T-helper 1 cell treated with Interleukin-12 subunit alpha and Interleukin-12 subunit beta and Interleukin-4 antibody, amounts not matched to agents 30 ng/mL and 1 ng/mL, for 36 hours (primary cell): Measurements from ENCODE around the gene ZNF536. TPM values are rescaled to one million over a fixed set of nuclear protein-coding genes. Genes with fewer than 3 reads are reported as not detected.
"Not testable (repeated sequence)": the region's sequence is repeated elsewhere in the genome, so short reads cannot be mapped to it uniquely, and the experiment has no call there.

Experiments used
- intact Hi-C: fragments of 100-400 bp; cut with micrococcal nuclease; formaldehyde crosslinking; loops from one replicate; pipeline ENCODE4 v1.15.1; 2024
- total RNA-seq: library from RNA; stranded (reverse); gene quantifications from 2 replicates; pipeline ENCODE4 v1.2.3, GENCODE V29; 2022

The ZNF536 gene
- total RNA-seq, 1 donor from 2014 or later: not detected

DNA sequence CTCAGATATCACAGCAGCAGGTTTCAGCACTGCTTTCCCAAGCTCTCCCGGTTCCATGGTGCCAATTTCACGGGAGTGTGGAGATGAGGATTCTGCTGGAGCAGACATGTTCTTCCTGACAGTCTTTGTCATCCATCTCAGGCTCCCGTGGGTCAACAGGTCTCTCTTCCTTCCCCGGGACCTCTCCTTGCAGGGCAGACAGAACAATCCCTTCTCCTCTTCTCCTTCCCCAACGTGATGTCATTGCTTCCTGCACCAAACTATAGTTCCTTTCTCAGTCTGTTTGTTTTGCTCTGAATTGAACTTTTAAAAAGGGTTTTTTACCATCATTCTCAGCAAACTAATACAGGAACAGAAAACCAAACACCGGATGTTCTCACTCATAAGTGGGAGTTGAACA, 107.9 kb downstream of the ZNF536 start:
- intact Hi-C loops: no loop called here

DNA sequence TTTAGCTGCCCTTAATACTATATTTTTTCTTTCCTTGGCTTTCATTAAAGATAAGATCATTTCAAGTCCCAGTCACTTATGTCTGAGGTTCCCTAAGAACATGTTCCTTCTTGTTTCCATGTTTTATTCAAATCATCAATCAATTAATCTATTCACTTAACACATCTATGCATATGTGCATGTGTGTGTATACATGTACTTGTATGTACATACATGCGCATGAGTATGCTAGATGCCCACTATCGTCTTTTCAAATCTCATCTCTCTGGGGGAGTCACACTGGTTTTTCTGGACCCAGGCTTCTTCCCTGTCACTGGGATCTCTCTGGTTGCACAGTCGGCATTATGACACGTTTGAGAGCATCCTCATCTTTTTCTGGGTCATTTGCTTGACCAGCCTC, 108.9 kb downstream of the ZNF536 start:
- intact Hi-C loops: no loop called here

DNA sequence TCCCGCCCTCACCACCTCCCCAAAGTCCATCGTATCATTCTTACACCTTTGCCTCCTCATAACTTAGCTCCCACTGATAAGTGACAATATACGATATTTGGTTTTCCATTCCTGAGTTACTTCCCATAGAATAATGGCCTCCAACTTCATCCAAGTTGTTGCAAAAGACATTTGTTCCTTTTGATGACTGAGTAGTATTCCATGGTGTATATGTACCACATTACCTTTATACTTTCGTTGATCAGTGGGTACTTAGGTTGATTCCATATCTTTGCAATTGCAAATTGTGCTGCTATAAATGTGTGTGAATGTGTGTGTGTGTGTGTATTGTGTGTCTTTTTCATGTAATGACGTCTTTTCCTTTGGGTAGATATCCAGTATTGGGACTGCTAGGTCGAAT, 109.6 kb downstream of the ZNF536 start:
- intact Hi-C loops: no loop called here

DNA sequence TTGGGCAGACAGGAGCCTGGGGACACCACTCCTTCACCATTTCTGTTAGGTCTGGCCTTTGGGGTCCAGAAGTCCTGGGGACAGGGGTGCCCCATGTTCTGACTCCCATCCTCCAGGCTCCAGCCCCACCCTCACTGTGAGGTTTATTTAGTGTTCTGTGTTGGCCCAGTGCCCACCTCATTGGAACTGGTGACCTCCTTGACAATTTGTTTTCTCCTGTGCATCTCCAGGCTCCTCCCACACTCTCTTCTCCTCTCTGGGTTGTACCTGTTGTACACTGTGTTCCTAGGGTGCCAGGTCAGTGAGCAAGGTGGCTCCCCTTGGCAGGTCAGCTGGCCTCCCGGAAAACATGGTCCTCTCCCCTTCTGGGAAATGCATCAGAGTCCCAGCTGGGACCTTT, 110.8 kb downstream of the ZNF536 start:
- intact Hi-C loops: no loop called here

DNA sequence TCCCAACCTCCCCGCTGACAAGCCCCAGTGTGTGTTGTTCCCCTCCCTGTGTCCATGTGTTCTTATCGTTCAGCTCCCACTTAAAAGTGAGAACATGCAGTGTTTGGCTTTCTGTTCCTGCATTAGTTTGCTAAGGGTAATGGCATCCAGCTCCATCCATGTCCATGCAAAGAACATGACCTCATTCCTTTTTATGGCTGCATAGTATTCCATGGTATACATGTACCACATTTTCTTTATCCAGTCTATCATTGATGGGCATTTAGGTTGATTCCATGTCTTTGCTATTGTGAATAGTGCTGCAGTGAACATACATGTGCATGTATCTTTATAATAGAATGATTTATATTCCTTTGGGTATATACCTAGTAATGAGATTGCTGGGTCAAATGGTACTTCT, 114.1 kb downstream of the ZNF536 start:
- intact Hi-C loops: not testable (repeated sequence)

DNA sequence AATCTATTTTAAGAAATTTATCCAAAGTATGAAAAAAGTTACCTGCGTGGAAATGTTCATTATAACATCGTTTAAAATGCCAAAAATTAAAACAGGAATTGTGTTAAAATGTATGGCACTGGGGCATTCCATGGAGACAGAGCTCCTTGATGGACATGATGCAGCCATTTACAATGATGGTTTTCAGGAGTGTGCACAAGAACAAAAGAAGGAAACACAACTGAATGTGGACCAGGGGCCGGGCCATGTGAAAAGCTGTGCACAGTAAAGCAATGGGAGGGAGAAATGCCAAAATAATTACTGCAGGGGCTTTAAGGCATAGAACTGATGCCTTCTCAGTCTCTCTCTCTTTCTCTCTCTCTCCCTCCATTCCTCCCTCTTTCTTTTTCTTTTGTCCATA, 115.0 kb downstream of the ZNF536 start:
- intact Hi-C loops: no loop called here

DNA sequence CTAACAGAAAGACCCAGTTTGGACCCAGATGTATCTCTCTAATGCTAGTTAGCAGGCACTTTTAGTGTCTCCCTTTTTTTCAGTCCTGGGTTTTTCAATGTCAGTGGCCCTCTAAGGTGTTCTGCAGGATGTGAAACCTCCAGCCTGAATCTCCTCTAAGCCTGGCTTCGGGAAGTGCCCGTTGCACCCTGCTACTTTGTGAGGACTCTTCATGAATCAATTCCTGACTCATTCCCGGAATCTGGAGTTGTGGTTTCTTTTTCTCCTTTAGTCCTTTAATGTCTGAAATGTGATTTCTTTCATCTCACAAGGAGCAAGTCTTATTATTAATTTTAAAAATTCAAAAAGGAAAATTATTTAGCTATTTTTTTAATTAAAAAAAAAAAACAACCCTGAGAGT, 116.0 kb downstream of the ZNF536 start:
- intact Hi-C loops: no loop called here

DNA sequence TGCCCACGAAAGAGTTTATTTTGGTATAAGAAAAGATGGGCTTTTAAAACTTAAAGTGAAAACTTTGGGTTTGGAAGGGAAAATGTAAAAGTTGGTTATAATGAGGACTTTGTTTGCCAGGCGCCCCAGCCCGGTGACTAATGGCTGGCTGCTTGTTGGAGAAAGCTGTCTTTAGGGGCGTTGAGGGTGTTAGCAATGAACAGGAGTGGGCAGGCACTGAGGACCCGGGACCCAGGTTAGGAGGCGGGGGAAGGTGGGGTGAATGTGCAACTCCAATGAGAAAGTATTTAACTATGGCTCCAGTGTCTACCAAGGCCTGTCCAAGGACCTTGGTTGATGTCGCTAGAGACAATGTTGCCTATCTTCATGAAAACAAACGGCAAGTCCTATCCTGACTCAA, 118.6 kb downstream of the ZNF536 start:
- intact Hi-C loops: no loop called here

DNA sequence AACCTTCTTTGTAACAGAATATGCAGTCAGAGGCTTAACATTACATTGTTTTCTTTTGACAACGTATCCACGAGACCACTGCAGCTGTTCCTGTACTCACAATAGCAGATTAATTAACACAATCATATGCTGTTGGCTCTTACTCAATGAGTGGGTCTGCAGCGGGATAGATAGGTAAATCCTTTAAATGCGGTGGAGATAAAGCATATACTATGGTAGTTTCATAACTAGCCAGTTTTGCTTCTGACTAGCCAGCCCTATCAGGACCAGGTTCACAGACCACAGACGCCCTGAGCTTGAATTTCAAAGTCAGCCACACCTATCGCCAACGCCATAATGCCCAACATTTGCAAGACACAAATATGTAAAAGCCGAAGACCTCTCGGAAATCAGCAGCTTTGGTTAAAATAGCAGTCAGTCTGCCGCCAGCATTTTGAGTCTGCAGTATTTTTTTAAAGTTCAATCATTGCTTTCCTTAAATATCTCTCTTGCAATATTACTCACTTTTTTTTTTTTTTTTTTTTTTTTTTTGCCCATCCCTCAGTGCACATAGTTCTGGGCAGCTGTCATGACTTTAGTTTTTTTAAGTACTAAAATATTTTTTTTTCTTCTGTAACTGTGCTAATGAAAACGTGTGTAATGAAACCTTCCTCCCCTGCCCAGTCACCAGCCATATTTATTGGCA, 120.5 kb downstream of the ZNF536 start:
- intact Hi-C loops: no loop called here

DNA sequence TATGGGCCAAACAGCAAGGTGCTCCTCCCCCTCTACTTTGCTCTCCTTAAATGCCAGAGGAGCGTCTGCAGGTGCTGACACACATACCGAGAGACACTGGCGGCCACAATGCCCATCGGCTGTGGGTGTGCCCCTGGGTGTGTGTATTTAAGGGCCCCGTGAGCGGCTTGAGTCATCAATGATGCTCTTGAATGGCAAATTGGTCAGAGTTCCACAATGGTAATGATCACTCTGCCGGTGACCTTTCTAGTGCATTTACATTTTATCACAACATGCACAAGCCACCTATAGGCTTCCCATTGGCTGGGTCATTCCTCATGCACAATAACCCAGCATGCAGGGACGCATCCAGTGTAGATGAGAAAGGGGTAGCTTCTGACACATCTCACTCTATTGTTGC, 124.8 kb downstream of the ZNF536 start:
- intact Hi-C loops: no loop called here

DNA sequence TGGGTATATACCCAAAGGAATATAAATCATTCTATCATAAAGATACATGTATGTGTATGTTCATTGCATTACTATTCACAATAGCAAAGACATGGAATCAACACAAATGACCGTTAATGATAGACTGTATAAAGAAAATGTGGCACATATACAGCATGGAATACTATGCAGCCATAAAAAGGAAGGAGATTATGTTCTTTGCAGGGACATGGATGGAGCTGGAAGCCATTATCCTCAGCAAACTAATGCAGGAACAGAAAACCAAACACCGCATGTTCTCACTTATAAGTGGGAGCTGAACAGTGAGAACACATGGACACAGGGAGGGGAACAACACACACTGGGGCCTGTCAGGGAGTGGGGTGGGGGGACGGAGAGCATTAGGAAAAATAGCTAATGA, 125.9 kb downstream of the ZNF536 start:
- intact Hi-C loops: not testable (repeated sequence)

DNA sequence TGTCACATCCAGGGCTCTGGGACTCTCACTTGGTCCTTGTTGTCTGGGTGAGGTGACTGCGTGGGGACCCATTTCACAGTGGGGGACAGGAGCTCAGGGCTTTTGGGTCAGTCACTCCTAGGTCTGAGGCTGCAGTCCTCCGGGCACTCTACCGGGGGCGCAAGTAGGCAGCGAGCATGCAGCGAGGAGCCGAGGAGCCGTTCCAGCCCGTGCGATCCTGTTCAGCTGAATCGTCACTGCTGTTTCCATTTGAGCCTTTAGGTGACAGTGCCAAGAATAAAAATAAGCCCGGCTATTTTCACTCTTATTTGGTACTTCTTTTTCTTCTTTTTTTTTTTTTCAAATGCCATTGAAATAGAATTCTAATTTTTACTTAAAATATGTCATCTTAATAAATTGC, 126.5 kb downstream of the ZNF536 start:
- intact Hi-C loops: no loop called here

DNA sequence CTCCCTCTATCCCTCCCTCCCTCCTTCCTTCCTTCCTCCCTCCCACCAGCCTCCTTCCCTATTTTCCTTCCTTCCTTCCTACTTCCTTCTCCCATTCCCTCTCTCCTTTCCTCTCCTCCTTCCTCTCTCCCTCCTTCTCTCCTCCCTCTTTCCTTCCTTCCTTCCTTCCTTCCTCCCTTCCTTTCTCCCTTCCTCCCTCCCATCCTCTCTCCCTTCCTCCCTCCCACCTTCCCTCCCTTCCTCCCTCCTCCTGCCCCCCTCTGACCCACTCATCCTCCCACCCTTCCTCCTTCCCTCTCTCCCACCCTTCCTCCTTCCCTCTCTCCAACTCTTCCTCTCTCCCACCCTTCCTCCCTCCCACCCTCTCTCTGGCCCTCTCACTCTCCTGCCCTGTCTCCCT, 132.1 kb downstream of the ZNF536 start:
- intact Hi-C loops: no loop called here

DNA sequence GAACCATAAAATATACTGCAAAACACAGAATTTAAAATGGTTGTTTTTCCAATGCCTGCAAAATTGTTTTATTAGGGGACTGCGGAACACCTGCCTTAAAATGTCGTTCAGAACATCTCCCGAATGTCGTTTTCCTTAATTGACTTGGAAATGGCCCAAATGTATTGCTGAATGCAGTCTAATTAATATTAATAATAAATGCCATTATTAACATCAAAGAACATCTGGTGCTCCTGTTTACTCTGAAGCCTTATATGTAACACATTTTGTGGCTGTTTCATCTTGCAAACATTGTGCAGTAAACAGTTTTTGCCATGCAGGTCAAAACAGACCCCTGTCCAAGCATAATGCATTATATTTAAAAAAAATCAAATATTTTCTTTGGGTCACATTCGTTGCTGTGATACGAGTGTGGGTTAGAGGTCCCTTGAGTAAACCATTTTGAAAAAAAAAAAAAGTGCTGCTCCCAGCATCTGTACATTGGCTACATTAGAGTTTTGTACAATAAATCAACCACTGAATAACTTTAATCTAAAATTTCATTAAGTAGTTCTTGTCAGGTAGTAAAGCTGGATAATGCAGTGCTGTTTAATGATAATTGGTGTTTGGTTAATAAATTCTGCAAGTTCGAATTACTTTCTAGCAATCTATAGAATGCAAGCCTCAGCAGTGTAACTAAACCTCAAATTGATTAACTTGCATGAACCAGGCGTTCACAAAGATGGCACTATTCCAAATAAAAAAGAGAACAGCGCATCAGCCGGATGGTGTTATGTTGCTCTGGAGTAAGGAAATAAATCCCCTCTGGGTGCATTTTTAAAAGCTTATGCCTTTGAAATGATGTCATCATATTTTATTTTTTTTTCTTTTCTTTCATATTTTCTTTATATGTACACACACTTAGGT, 140.2 kb downstream of the ZNF536 start:
- intact Hi-C loops: no loop called here

DNA sequence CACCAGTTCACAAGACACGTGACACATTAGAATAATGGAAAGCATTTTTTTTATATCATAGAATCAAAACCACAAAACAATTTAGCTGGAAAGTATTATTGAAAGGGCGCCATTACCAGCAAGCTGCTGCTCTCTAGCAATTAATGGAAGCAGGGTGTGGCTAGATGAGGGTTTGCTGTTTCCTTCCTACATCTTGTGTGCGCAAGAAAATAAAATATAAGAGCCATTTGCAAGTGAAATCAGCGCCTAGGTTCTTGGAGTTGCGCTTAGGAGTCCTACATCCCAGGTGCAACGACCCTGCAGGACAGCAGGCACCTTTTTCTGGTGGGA, 140.9 kb downstream of the ZNF536 start:
- intact Hi-C loops: no loop called here

DNA sequence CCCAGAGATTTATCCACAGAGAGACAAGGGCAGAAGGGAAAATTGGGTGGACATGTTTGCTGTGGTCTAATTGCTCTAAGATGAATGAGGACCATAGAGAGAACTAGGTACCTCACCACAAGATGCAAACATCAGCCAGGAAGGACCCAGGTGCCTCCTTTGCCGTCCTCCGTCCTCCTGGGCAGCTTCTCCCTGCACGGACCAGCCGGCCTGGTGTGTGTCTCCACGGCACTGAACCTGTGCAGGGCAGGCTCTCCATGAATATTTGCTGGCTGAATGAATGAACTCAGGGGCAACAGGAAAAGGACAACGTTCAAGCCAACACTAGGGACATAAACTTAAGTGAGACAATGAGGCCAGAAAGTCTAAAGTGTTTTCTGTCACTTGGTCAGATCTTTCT, 143.9 kb downstream of the ZNF536 start:
- intact Hi-C loops: no loop called here

DNA sequence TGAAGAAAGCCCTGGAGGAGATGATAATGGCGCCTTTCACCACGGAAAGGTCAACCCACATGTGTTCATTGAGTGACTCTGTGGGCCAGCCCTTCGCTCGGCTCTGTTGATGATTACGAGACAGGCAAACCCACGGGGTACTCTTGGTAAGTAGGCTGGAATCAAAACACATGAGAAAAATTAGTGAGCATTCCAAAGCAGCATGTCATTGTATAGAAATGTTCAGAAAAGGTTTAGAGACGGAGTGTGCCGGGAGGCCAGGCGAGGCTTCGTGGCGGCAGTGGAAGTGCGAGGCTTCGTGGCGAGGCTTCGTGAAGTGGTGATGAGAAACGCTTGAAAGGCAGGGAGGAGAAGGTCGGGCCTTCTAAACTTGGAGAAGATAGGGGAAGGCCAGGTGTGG, 144.3 kb downstream of the ZNF536 start:
- intact Hi-C loops: no loop called here

DNA sequence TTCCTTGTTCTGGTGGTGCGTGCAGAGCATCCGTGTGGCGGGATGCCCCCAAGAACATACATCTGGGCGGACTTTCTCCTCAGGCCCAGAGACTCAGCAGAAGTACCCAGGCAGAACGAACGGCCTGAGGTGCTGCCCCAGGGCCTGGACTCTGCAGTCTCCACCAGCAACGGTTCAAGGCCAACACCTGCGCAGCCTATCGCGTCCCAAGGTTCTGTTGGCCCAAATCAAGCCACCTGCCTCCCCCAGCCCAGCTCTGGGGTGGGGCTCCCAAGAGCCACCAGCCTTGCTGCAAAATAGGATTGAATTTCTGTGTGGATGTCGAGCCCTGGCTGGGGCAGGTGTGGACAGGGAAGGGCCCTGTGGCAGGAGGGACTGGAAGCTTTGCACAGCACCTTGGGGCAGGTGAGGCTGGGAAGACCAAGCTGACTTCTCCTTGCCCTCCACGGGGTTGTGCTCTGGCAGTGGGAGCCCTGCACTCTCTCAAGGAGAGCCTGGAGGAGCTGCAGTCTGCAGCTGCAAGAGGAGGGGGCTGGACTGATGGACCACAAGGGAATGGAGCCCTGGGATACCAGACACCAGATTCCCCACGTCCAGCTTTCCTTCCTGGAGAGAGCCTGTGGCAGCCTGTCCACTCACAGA, 146.9 kb downstream of the ZNF536 start:
- intact Hi-C loops: no loop called here

DNA sequence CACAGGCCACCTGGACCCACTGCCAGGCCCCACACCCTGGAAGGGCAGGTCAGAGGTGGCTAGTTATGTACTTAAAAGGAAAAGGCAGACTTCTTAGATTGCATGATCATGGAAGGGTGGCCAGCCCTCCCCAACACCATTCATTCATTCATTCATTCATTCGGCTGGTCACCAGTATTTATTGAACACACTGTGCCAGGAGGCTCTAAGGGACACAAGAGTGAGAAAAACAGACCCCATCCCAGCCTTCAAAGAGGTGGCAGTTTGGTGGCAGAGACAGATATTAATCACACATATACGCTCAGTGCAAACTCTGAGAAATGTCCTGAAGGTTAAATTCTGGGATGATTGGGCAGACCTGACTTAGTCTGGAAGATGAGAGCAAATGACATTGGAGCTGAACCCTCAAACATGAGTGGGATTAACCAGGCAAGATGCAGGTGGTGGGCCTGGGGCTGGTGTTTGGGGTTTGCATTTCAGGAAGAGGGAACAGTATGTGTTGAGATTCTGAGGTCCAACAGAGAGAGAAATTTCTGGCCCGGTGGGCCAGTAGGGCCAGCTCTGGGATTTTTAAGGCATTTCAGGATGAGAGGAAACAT, 147.5 kb downstream of the ZNF536 start:
- intact Hi-C loops: no loop called here

DNA sequence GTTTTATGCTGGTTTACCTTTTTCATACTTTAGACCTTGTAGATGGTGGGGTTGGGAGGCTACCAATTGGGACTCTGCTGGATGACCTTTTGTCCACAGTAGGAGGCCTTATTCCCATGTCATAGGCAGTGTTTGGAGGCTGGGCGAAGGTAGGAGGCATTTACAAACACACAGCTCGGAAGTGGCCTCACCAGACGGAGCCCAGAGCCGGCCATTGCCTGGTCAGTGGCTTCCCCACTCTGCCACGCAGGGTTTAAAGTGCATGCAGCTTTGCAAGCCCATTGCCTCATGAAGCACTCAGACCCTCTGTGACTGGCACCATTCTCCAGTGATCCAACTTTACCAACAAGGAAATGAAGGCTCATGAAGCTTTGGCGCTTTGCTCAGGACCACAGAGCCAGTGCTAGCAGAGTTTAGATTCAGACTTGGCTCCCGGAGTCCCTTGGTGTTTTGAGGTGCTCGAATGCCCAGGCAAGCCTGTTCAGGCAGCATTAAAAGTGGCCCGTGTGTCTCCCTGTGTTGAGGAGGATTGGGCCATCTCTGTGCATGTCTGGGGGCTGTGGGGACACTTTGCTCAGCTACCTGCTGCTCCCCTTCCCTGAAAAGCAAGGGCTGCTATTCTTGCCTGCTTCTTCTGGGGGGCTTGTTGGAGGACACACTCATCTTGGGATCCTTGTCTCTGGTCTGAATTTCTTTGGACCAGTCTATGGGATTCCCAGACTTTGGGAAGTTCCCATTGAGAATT, 148.7 kb downstream of the ZNF536 start:
- intact Hi-C loops: no loop called here

DNA sequence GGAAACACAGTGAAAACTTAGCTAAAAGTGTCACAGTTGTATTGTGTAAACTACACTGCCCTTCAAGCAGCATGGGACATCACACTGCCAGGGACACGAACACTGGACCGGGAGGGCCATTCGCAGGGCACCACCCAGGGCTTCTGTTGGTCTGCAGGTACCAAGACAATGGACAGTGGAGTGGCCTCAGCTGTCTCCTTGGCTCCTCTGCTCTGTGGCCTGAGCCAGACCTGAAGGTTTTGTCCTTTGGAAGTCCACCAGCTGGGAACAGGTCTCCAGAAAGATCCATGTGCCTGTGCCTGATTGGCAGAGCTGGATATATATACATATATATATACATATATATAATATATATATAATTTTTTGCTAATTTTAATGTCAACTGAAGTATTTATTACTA, 149.8 kb downstream of the ZNF536 start:
- intact Hi-C loops: no loop called here
